Fibroblast of lung (primary cell): ENCODE measurements around the gene CD79B. TPM values are rescaled to one million over a fixed set of nuclear protein-coding genes. Genes with fewer than 3 reads are reported as not detected.
"Not testable (repeated sequence)": the region's sequence is repeated elsewhere in the genome, so short reads cannot be mapped to it uniquely, and the experiment has no call there.

Experiments
- DNase-seq, 2 donors: peaks; one replicate each; pipeline versions ENCODE4 v3.0.0 to v3.0.0-alpha.2; 2010; ENCODE audit warnings: low read depth in 2 of 2
- H2AFZ ChIP-seq: 2 replicates; pipeline ENCODE4 v1.5.1; 2012; ENCODE audit warnings: low read length, control low read depth, inconsistent platforms
- H3K27ac ChIP-seq: 2 replicates; pipeline ENCODE4 v1.5.1; 2011; ENCODE audit warnings: low read length, control low read depth; ENCODE audit not compliant: insufficient read depth
- H3K27me3 ChIP-seq: 2 replicates; pipeline ENCODE4 v1.5.1; 2011; ENCODE audit warnings: mild to moderate bottlenecking, low read length; ENCODE audit not compliant: control insufficient read depth, insufficient read depth
- H3K36me3 ChIP-seq: 2 replicates; pipeline ENCODE4 v1.5.1; 2011; ENCODE audit warnings: low read length; ENCODE audit not compliant: control insufficient read depth, insufficient read depth
- H3K4me1 ChIP-seq: 2 replicates; pipeline ENCODE4 v1.5.1; 2011; ENCODE audit warnings: low read length; ENCODE audit not compliant: control insufficient read depth, insufficient read depth; ENCODE audit errors: extremely low read depth
- H3K4me2 ChIP-seq: 2 replicates; pipeline ENCODE4 v1.5.1; 2011; ENCODE audit warnings: low read length, control low read depth; ENCODE audit not compliant: insufficient read depth; ENCODE audit errors: extremely low read depth
- H3K4me3 ChIP-seq, 4 experiments: fragments of 200-600 bp in 1 of 4; sonication (generic) in 1 of 4; replicated peaks in 1 of 4; 2 replicates each; pipeline ENCODE4 v1.5.1; 2011 to 2016; ENCODE audit warnings: low read length in 4 of 4, low read depth in 3 of 4, mild to moderate bottlenecking in 3 of 4, control low read depth in 2 of 4, inconsistent platforms in 1 of 4, mixed read lengths in 1 of 4; ENCODE audit not compliant: insufficient read depth in 1 of 4; ENCODE audit errors: control extremely low read depth in 1 of 4
- H3K79me2 ChIP-seq: 2 replicates; pipeline ENCODE4 v1.5.1; 2012; ENCODE audit warnings: mild to moderate bottlenecking, low read length, inconsistent platforms; ENCODE audit not compliant: control insufficient read depth, insufficient read depth
- H3K9ac ChIP-seq: 2 replicates; pipeline ENCODE4 v1.5.1; 2011; ENCODE audit warnings: mild to moderate bottlenecking, low read length, control low read depth; ENCODE audit not compliant: insufficient read depth
- H3K9me3 ChIP-seq: 2 replicates; pipeline ENCODE4 v1.5.1; 2012; ENCODE audit warnings: low read depth, low read length; ENCODE audit not compliant: control insufficient read depth, insufficient read depth
- H4K20me1 ChIP-seq: 2 replicates; pipeline ENCODE4 v1.5.1; 2011; ENCODE audit warnings: low read length; ENCODE audit not compliant: control insufficient read depth, insufficient read depth; ENCODE audit errors: extremely low read depth
- EZH2 ChIP-seq: IDR thresholded peaks from 2 replicates; pipeline ENCODE4 v1.5.1; 2012; ENCODE audit warnings: low read length, control low read depth, mild to moderate bottlenecking; ENCODE audit errors: missing control alignments
- polyA plus RNA-seq, 2 donors: library from polyadenylated mRNA; depleted of rRNA in 1 of 2; stranded (reverse) in 1 of 2; unstranded in 1 of 2; fragments of >200 nt; gene quantifications; 2 replicates each; pipeline ENCODE4 v1.2.1, GENCODE V29; 2011 to 2012; ENCODE audit warnings: missing spikeins in 1 of 2
- total RNA-seq: library from RNA; depleted of rRNA; stranded (reverse); fragments of >200 nt; gene quantifications from 2 replicates; pipeline ENCODE4 v1.2.1, GENCODE V29; 2014
- TF ChIP-seq, protein P1 (sequence below), 2 donors: IDR thresholded peaks in 1 of 2; conservative IDR thresholded peaks in 1 of 2; 1 replicate in 1 of 2; 2 replicates in 1 of 2; pipeline ENCODE4 v1.5.1; 2011 to 2012; ENCODE audit warnings: low read length in 2 of 2, control low read depth in 1 of 2, inconsistent platforms in 1 of 2, low read depth in 1 of 2, mild to moderate bottlenecking in 1 of 2

CD79B gene
- total and polyA plus RNA-seq, 2 donors (not counting 1 experiment from before 2014, with no cell fraction given): 0.17 to 0.72 TPM

DNA sequence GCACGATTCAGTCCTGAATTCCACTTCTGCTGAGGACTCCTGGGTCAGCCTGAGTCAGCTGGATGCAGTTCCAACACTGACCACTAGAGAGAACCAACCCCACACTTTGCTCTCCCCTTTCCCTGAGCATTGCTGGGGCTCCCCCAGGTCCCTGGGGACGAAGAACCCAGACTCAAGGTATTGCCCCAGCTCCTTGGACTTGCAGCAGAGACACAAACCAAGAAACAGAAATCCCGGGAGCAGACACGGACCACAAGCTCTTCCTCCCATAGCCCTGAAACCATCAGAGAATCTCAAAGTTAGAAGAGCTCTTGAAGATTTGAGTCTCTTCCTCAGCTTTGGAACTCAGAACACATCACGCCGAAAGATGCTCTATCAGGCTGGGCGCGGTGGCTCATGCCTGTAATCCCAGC is 12.8 kb downstream of the CD79B start:
- DNase-seq: peak; percentile 29 to 49
- Histone ChIP-seq H3K9ac (no peak overlapping the region), H3K4me1 (no peaks in the 10 kb centered on the region), H3K27me3 (peaks cover 6% of the 10 kb centered on the region), H3K27ac (no peak overlapping the region), H3K4me3 (no peak overlapping the region), H3K36me3 (no peaks in the 10 kb centered on the region), H4K20me1 (no peaks in the 10 kb centered on the region), H2AFZ (no peak overlapping the region), H3K9me3 (no peaks in the 10 kb centered on the region), H3K79me2 (no peaks in the 10 kb centered on the region), H3K4me2 (no peak overlapping the region)
- TF ChIP-seq EZH2: no peak
- TF ChIP-seq, protein P1, sequence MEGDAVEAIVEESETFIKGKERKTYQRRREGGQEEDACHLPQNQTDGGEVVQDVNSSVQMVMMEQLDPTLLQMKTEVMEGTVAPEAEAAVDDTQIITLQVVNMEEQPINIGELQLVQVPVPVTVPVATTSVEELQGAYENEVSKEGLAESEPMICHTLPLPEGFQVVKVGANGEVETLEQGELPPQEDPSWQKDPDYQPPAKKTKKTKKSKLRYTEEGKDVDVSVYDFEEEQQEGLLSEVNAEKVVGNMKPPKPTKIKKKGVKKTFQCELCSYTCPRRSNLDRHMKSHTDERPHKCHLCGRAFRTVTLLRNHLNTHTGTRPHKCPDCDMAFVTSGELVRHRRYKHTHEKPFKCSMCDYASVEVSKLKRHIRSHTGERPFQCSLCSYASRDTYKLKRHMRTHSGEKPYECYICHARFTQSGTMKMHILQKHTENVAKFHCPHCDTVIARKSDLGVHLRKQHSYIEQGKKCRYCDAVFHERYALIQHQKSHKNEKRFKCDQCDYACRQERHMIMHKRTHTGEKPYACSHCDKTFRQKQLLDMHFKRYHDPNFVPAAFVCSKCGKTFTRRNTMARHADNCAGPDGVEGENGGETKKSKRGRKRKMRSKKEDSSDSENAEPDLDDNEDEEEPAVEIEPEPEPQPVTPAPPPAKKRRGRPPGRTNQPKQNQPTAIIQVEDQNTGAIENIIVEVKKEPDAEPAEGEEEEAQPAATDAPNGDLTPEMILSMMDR (conservative IDR thresholded peaks at IDR 0.05 in 1 of 2, IDR thresholded peaks at IDR 0.05 in 1 of 2; ENCODE audit: low read depth in 1 of 2, low read length in 2 of 2): peak; percentile 97

DNA sequence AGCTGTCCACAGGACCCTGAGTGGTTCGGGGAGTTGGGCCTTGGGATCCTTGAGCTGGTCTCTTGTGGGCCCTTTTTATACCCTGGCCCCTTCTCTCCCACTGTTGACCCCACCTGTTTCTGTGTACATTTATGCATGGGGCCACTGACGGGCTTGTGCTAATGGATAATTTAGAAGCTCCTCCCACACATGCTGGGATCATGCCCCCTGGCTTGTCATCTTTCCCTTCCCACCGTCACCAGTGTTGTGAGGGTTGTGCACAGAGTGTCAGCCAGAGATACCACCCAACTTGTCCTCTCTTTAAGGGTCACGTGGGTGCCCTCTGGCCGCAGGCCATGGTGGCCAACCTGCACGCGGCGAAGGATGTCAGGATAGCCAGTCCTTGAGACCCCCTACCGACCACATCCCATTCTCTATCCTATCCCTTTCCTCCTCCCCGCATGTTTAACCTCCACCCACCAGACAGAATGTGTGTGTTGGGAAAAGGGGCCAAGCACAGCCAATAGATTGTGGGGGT is 13.3 kb downstream of the CD79B start, which contains the start of gene GH1:
Gene GH1, minus strand, starts transcription at position 51 of the 517 bp plus-strand sequence. CDS start 63 bp downstream, outside the sequence.
- H3K27me3 ChIP-seq, H3K9ac ChIP-seq, H3K27ac ChIP-seq, H3K79me2 ChIP-seq, H3K4me3 ChIP-seq, H4K20me1 ChIP-seq, DNase-seq, H3K4me2 ChIP-seq, H3K4me1 ChIP-seq, H2AFZ ChIP-seq, H3K9me3 ChIP-seq, H3K36me3 ChIP-seq: not testable (repeated sequence)

DNA sequence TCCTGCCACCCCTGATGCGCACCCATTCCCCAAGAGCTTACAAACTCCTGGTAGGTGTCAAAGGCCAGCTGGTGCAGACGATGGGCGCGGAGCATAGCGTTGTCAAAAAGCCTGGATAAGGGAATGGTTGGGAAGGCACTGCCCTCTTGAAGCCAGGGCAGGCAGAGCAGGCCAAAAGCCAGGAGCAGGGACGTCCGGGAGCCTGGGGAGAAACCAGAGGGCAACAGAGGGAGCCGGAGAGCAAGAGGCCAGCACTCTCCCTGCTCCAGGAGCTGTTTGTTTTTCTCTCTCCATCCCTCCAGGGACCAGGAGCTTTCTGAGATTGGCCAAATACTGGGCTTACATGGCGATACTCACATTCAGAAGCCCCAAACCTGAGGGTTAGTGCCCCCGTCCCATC is 13.8 kb downstream of the CD79B start:
- TF ChIP-seq, protein P1 (conservative IDR thresholded peaks at IDR 0.05 in 1 of 2, IDR thresholded peaks at IDR 0.05 in 1 of 2; ENCODE audit: low read depth in 1 of 2, low read length in 2 of 2): no peak
- no peak for TF ChIP-seq EZH2
- no peak for DNase-seq
- Histone ChIP-seq H3K4me2 (no peak overlapping the region), H3K27ac (no peak overlapping the region), H3K4me1 (no peaks in the 10 kb centered on the region), H2AFZ (no peak overlapping the region), H3K9me3 (no peaks in the 10 kb centered on the region), H3K36me3 (no peaks in the 10 kb centered on the region), H4K20me1 (no peaks in the 10 kb centered on the region), H3K4me3 (no peak overlapping the region), H3K79me2 (no peaks in the 10 kb centered on the region), H3K9ac (no peak overlapping the region), H3K27me3 (peaks cover 6% of the 10 kb centered on the region)
